Measurements from ENCODE around the gene CHST11.
"Not testable (repeated sequence)": the region's sequence is repeated elsewhere in the genome, so short reads cannot be mapped to it uniquely, and the experiment has no call there.

Gene CHST11

DNA sequence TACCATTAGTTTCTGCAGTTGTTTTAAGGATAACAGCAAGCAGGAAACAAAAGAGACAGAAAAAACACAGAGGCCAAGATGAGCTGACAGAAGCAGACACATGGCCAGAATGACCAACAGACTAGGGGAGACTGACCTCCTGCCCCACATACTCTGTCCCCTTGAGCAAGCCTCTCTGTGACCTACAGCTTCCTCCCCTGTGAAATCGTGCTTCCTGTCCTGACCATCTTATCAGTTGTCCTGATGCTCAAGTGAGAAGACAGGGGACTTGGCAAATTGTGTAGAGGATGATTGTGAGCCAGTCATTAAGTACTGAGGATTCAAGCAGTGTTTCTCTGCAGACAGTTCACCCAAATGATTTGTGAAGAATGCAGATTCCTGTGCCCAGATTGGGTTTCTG is 272.3 kb downstream of the CHST11 start:
- no peak for DNase-seq

DNA sequence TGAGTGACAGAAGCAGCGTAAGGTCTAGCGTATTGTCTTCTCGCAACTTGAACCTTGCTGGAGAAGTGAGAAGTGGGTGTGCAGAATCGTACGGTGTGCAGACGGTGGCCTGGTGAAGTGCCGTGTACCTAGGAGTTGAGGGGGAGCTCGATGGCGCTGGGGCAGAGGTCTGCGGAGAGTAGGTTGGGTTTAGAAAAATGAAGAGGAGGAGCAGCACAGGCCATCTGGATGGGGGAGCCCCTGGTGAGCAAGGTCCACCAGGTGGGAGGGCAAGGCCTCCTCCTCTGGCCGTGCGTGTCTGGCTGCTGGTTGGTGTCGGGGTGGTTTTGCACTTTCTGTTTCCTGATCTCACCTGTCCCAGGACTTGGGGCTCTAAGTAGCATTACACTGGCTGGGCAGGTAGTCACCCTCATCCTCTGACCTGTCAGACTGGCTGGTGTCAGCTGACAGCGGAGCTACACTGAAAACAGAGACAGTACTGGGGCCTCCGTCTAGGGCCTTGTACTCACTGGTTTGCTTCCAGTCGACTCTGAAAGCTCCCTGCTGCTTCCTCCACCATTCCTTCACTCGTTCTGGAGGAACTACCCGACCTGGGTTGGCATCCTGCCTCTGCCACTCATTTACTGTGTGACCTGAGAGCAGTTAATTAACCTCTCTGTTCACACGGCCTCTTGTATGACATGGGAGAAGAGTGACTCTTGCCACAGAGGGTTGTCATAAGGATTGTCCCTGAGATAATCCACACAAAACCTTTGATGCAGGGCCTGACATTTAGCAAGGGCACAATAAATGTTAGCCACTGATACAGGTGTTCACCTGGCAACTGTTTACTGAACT is 273.1 kb downstream of the CHST11 start:
- no peak for DNase-seq

DNA sequence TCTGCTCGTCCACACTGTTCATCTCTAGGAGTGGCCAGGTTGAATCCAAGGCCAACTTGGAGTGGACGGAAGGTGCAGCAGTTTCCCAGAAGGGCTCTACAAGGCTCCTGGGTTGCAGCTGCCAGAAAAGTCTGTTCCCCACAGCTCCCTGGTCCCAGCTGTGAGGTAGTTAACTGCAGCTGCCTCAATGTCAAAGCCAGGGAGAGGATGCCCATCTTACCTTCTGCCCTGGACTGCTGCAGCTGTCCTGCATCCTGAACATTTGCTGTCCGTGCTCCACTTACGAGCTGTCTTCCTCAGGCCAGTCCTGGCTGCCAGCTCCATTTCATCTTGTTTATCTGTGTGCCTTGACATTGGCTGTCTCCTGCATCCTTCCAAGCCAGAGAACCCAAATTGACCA is 274.0 kb downstream of the CHST11 start:
- DNase-seq = no peak

DNA sequence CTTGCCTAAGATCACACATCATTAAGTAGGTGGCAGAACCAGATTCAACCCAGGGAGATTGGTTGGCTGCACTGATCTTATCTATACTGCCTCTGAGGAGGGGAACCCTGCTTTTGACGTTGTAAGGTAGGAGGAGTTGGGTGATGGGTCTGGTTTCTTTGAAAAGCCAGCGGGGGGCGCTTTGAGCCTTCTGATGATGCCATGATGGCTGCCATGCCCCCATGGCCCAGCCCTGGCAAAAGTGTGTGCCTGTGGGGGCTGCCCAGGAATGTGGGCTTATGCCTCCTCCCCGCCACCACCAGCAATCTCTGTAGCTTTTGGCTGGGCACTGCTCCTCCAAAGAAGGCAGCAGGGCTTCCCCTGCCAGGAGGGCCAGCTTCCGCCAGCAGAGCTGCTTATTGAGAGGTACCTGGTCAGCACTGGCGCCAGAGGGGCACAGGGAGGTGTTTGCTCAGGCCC is 277.0 kb downstream of the CHST11 start:
- DNase-seq = no peak

DNA sequence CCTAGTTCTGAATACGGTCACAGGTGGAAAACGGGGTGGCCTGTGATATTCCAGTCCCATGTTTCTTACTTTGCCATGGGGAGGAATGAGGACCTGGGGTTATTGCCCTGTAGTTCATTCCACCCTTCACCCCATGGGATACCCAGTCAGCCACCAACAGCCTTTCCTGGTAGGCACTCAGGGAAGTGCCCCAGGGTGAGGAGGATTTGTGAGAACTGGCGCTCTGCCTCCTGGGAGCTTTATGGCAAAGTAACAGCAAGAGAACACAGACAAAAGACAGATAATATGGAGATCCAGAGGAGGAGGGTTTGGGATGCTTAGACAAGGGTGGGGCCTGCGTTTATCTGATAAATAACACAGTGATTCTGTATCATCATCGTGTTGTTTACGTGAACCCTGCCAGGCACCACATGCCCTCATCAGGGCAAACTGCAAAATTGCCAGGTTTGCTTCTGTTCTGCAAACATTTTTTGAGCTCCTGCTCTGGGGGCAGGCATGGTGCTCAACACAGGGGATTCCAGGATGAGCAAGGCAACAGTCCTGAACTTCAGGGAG is 277.9 kb downstream of the CHST11 start:
- no peak for DNase-seq

DNA sequence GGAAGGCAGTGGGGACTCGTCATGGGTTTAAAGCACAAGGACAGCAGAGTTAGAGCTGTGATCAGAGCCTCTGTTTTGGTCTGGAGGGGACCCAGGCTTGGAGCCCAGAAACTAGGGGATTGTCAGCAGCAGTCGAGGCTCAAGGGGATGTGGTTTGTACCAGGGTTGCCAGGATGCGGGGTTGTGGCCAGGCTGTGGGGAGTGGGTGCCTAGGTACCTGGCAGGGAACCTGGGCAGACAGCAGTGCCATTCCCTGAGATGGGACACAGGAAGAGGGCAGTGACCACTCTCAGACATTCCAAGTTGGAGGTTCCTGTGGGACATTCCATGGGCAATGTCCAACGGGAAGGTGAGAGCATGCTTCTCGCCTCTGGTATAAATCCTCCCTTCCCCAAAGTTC is 279.1 kb downstream of the CHST11 start:
- DNase-seq = no peak

DNA sequence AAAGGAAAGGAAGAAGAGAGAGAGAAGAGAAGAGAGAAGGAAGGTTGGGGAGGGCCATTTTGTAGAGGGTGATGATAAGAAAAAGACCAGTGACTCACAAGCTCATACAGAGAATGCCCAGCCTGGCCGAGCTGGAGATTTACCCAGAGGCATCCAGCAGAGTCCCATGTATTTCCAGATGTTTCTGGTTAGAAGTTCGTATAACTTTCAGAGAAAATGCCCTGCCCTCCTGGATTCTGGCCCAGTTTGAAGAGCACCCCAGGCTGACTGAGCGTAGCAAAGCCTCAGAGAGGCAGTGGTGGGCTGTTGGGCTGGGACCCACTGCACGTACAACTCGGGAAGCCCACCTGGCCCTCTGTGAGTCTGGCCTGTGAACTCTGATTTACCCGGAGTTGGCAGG is 279.6 kb downstream of the CHST11 start:
- DNase-seq = no peak

DNA sequence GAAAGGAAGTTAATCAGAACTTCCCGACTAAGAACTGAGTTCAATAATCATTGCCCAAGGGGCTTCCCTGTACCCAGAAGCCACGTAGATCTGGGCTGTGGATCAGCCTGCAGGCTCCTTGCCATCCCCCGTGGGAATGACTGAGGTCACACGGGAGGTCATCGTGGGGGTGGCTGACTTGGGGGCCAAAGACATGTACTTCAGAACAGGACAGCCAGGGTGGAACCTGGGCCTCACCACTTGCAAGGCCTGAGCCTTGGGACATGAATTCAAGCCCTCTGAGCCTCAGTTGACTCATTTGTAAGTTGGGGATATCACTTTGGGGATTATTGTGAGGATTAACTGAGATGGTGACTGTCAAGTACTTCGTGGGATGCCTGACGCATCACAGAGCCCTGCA is 280.4 kb downstream of the CHST11 start:
- DNase-seq = no peak

DNA sequence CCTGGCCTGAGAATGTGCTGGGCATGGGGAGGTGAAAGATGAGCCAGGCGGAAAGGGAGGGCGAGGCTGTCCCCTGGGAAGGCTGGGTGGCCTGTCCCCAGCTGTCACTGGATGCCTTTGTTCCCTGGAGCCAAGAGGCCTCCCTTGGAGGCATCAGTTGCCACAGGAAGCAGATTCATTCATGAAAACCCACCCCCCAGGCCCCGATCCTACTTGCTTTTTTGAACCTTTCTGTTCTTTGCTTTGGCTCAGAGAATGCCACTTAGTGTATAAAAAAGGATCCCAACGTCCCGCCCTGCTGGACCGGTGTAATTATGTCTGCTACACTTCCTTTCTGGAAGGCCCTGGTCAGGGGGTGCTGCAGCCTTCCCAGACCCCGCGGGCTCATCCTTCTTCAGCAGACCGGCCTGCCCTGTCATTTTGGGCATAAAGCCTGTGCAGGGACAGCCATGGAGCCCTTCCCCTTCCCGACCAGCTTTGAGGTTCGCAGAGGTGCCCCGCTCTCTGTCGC is 281.1 kb downstream of the CHST11 start:
- DNase-seq = no peak

DNA sequence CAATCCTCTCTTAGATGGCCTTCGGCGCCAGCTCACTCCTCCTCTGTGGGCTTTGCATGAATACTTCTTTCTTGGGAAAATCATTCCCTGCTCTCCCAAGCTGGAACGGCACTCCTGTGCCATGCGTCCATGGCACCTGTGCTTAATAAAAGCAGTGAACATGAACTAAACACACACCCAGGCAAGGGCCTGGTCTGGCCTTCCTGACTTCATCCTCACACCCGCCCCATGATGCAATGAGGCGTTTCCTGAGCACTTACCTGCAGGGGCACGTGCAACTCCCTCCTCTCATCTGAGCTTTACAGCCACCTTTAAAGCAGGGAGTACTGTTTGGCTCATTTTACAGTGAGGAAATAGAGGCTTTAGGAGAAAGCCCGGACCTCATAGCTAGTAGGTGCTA is 281.6 kb downstream of the CHST11 start:
- no peak for DNase-seq

DNA sequence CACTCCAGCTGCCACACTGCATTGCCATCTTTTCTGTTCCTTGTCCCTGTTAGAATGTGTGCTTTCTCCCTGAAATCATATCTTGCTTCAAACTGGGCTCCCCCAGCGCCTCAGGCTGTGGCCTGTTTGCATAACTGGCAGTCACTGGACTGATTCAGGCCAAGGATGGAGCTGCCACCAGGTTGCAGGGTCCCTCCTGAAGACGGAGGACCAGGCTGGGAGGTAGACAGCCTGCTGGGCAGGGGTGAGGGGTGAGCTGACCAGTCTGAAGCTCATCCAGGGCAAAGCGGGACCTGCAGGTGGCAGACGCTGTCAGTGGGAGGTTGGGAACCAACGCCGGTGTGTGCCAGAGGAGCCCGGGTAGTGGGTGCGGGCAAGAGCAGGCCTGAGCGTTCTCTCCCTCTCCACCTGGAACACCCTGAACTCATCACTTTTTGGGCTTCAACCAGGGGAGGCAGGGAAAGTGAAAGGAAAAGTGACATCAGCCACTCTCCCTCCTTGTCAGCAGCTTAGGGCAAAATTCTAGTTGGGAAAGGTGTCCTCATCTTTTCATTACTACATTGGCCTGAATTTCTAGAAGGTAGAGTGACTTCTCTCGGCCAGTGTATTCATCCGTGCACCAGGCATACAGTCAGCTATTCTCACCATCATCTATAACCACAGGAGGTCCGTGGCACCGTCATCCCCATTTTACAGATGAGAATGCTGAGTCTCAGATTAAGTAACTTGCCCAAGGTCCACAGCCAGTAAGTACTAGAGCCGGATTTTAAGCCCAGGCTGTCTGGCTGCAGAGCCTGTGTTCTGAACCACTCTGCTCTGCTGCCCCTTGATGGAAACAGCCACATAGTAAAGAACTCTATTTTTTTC is 282.3 kb downstream of the CHST11 start:
- DNase-seq = no peak

DNA sequence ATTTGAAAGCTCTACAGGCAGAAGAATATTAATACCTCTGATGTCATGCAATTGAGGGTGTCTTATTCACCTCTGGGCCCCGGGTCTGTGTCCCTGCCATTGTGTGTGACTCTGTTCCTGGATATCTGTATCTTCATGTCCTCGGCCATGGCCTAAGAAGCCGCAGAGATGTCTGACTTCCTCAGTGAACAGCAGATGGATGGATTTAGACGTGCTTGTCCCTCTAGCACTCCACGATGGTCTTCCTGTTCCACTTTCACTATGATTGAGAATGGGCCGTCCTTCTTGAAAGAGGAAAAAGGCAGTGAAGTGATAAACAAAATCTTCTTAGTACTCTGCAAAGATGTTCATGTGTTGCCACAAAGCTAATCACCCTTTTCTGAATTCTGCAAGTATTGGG is 283.9 kb downstream of the CHST11 start:
- no peak for DNase-seq

DNA sequence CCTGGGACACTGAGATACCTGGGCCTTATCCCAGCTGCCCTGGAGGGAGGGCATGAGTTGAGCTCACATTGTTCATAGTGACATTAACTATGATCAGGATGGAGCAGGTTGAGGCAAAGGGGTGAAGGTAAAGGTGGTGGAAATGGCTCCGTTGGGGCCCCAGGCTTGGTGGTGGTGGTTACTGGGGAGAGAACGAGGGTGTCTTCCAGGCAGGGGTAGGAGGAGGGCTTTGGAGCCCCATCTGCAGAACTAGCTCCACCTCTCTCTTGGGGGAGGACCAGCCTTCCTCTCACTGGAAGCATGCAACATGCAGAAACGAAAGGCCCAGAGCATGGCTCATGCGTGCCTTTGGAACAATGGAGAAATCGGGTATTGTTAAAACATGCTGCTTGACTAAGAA is 284.3 kb downstream of the CHST11 start:
- no peak for DNase-seq

DNA sequence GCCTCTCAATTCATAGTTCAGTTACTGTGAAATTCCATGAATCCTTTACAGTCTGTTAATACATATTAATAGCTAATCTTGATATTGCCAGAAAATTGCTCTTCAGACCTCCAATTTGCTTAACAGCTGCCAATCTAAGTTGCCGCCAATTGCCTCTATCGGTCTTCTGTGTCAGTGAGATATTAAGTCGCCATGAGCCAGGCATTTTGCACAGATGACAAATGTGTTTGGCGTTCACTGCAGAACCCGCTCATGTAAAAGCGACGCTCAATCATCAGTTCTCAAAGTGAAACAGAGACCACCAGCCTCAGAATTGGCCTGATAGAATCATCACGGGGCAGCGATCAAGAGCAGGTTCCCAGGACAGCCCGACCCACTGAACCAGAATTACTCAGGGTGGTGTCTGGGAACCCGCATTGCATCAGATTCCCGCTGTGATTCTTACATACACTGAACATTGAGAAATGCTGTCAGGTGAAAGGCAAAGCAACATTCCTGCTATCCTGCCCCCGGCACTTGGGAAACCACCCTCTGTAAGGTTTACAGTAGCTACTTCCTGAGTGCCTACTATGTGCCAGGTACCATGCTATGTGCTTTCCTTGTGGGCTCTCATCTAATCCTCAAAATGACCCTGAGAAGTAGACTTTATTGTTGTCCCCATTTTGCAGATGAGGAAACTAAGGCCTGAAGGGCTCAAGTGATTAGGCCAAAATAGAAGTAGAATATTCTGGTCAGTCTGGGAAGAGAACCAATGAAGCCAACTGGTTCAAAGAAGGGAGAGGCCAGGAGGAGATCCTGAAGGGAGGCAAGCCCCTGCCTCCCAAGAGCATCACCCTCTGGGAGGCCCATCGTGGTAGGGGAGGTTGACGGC is 285.0 kb downstream of the CHST11 start:
- no peak for DNase-seq

DNA sequence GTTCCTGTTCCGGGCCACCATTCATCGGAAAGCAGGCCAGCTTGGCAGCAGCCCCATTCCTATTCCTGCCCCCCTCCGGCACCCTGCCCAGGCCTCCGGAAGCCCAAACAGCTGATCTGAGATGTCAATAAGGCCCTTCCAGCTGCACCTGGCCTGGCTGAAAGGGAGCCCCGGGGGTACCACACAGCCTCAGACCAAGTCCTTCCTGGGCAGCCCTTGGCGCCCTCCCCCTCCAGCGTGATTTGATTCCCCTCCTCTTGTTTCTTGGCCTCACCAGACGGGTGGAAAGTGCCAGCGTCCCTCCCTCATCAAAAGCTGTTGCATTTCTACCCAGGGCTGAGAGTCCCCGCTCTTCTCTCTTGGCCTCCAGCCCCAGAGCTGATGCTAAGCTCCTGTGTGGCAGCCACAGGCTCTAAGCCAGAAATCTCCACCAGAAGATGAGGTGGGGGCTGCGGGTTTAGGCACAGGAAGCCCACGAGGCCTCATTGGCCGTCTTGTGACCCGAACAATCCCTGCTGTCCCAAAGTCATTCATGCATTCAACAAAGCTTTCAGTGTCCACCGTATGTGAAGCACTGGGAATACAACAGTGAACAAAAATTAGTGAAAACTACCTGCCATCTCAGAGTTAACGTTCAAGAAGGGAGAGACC is 285.9 kb downstream of the CHST11 start:
- DNase-seq = no peak

DNA sequence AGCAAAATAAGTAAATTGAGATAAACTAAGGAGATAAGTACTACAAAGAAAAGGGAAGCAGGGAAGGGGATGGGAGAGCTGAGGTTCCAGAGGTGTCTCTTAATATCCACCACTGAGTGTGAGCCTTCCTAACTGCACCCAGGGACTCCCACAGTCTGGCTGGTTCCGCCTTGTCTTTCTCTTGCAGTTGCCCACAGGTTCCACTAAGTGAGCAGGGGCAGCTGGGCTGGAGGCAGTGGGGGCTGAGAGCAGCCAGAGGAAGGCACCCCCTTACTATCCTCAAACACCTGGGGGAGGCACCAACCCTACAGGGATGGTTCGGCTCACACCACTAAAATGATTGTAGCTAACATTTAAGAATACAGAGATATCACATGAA is 286.4 kb downstream of the CHST11 start:
- no peak for DNase-seq

DNA sequence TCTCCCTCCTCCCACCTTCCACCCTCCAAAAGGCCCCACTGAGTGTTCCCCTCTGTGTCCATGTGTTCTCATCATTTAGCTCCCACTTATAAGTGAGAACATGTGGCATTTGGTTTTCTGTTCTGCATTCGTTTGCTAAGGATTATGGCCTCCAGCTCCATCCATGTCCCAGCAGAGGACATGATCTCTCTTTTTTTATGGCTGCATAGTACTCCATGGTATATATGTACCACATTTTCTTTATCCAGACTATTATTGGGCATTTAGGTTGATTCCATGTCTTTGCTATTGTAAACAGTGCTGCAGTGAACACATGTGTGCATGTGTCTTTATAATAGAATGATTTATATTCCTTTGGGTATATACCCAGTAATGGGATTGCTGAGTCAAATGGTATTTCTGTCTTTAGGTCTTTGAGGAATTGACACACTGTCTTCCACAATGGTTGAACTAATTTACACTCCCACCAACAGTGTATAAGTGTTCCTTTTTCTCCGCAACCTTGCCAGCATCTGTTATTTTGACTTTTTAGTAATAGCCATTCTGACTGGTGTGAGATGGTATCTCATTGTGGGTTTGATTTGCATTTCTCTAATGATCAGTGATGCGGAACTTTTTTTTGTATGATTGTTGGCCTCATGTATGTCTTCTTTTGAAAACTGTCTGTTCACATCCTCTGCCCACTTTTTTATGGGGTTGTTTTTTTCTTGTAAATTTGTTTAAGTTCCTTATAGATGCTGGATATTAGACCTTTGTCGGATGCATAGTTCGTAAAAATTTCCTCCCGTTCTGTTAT is 287.2 kb downstream of the CHST11 start:
- not testable (repeated sequence) for DNase-seq

DNA sequence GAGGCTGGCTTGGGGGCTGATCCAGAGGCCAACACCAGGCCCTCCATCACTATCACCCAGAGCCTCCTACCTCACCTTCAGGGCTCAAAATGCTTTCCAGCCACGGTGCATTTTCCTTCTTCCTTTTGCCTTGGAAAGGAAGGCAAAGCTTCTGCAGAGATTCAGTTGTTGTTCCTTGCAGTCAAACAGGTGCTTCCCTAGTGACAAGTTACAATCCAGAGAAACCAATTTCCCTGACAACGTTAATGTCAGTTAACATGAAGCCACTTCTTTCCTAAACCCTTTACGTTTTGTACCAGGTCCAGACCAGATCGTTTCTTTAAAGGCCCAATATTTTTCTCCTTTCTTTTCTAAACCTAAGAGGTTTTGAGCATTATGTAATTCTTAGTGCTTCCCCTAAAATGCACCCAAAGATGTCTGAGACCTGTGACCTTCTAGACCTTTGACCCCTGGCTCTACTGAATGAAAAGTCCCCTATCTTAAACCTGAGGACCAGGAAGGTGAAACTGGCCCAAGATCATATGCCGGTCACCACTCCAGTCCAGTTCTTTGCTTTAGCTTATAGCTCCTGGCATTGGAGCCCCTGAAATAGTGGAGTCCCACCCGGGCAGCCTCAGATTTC is 289.8 kb downstream of the CHST11 start:
- DNase-seq = no peak

DNA sequence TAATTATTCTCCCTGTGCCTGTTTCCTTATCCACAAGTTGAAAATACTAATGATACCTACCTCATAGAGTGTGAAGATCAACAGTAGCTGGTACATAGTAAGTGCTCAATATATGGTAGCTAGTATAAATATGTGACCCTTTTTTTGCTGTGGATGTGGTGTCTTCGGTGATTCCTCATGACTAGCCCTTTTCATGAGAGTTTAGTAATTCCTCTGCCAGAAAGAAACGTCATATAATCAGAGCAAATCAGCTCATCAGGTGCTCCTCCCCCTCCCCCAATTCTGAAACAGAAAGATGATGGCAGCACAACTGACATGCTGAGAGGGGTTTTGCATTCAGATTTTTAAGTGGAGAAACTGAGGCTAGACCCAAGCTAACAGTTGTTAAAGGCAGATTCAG is 290.6 kb downstream of the CHST11 start:
- DNase-seq = no peak

DNA sequence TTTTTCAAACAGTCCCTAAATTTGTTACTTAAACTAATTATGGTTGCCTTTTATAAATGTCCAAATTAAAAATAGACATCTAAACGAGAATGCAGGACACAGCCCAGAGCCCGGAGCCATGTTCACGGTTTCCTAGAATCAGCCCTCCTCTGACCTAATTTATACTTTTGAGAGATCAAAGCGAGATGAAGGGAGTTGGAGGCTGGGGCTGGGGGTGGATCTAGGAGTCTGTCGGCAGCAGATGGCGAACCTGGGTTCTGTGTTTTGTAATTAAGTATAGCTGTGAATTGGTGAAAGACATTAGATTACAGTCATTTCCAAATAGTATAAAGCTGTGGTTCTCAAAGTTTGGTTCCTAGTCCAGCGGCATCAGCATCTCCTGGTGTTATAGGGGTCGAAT is 291.2 kb downstream of the CHST11 start:
- DNase-seq = no peak

DNA sequence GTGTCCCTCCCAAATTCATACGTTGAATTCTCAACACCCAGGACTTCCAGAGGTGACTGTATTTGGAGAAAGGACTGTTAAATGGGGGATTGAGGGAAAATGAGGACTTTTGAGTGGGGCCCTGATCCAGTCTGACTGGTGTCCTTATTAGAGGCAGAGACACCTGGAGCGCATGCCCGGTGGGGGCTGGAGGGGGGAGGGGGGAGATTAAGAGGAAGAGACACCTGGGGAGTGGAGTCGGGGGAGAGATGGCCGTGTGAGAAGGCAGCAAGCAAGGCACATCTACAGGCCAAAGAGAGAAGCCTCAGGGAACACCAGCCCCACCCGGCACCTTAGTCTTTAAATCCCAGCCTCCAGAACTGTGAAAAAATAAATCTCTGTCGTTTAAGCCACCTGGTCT is 291.6 kb downstream of the CHST11 start:
- no peak for DNase-seq
